HG02610 (cell line): ENCODE results near the gene RIC3.
A peak's percentile ranks its signal among the peaks of the same experiment; 100 is the strongest.

Experiments
- ATAC-seq: cut with Tn5 transposase; IDR thresholded peaks from one replicate; pipeline ENCODE4 v1.9.1; 2021; ENCODE audit warnings: mild to moderate bottlenecking, moderate library complexity; ENCODE audit not compliant: unreplicated experiment

RIC3 gene

DNA sequence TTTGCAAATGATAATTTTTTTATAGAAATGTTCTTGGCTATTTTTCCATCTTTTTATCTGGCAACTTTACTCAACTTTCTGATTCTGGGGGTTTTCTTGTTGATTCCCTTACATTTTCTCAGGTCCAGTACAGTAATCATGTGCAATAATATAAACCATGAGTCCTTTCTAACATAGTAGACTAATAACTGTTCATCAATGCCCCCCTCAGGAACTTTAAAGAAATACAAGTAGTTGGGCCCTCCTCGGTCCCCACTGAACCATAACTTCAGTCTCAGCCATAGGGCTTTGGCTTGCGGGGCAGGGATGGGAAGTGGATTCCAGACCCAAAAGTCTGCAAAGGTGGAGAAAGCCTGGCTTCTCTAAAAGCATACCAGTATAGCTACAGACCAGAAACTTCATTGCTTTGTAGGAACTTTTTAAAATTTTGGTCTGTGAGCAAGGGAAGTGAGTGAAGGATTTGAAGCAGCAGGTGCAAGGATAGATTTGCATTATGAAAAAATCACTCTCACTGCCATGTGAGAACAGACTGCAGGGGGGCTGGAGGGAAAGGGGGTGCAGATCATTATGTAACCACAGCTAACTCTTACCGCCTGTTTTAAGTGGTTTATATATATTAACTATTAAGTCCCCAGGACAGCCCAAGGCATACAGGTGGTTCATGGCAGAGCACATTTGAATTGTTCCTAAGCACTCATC is 98.3 kb downstream of the RIC3 start:
- peak; percentile 55 for ATAC-seq

DNA sequence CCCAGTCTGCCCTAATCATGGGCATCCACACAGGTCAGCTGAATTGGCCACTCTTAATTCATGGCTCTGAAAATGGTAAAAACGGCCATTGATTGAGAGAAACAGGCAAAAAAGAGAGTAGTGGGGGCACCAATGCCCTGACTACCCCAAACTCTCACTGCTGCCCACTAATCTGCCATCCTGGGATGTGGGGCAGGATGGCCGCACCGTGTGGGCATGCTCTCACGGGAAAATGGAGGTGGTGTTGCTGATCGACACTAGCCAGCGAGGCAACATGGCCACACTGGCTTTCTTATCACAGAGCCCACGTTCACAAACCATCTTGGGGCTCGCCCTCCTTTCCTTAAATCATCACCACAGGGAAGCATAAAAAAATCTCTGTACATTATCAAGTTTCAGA is 99.1 kb downstream of the RIC3 start:
- no peak for ATAC-seq

DNA sequence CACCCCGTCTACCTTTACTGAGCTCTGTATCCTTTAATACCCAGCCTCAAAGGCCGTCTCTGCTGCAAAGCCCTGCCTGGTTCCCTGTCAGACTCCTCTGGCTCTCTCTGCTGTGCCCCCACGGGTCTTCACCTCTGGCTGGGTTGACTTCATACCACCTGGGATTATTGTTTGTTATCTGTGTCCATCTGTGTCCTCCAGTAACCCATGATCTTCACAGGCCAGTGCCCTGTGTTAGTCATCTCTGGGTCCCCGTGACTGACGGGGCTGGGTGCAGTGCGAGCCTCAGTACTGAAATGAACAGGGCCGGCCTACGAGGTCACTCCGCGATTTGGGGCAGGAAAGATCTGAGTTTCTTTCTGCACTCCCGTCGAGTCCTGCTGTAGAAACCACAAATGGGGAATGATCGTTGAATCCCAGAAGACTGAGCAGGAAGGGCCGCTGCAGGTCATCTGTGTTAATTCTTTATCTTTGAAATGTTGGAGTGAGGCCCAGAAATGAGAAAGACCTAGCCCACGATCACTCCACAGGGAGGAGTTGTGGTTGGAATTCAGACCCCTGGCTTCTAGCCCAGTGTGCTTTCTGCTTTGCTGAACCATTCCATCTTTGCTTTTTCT is 100.1 kb downstream of the RIC3 start:
- no peak for ATAC-seq

DNA sequence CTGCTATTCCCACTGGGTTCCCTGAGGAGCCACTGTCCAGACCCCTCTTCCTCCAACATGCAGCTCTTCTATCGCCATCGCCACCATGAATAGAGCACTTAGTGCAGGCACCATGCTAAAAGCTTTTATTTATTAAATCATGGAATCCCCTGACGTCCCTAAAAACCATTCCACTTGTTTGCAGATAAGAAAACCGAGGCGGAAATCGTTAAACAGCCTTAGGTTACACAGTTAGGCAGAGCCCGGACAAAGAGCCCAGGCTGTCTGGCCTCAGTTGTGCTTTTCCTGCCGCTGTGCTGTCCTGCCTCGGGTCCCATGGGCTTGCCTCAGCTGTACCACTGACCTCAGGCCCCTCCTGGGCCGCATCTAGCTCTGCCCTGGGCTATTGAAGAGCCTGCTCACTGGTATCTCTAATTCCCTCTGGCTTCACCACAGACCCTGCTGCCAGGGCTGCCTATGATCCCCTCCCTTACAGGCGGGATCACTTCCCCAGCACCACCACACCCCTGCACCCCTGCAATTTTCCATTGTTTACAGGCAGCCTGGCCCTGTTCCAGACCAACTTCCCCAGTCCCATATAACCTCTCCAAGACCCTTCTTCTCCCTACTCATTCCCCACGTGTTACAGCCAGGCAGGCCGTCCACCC is 100.8 kb downstream of the RIC3 start:
- no peak for ATAC-seq

DNA sequence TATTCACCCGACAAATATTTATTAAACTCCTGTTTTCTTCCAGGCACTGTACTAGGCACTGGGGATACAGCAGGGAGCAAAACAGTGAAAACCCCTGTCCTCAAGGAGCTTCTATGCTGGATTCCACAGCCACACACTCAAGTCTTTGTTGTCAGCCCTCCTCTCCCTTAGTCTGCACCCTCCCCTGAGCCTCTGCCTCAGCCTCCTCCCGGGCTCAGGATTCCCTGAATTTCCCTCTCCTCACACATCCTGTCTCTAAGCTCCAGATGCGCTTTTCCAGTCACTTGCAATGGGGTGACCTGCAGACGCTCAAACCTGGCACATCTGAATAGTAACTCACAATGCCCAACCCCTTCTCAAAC is 101.3 kb downstream of the RIC3 start:
- no peak for ATAC-seq

DNA sequence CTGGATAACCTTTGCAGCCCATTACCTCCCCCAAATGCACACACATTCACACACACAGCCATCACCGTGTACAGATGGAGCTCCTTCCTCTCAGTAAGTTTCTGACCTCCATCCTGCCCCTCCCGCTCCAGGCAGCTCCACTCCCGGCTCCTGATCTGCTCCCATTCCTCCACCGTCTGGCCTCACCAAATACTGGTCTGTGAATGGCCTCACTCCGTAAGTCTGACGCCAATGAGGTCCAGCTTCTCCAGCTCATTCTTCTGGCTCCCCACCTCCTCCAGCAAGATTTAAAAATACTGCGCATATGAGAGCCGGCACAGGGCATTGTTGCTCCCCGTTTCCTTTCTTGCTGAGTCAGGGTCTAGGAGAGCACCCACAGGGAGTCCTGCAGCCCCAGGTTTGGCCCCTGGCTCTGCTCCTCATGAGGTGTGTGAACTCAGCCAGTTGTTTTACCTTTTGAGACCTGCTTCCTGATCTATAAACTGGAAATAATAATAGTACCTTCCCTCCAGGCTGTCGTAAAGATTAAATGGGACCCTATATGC is 101.8 kb downstream of the RIC3 start:
- no peak for ATAC-seq

DNA sequence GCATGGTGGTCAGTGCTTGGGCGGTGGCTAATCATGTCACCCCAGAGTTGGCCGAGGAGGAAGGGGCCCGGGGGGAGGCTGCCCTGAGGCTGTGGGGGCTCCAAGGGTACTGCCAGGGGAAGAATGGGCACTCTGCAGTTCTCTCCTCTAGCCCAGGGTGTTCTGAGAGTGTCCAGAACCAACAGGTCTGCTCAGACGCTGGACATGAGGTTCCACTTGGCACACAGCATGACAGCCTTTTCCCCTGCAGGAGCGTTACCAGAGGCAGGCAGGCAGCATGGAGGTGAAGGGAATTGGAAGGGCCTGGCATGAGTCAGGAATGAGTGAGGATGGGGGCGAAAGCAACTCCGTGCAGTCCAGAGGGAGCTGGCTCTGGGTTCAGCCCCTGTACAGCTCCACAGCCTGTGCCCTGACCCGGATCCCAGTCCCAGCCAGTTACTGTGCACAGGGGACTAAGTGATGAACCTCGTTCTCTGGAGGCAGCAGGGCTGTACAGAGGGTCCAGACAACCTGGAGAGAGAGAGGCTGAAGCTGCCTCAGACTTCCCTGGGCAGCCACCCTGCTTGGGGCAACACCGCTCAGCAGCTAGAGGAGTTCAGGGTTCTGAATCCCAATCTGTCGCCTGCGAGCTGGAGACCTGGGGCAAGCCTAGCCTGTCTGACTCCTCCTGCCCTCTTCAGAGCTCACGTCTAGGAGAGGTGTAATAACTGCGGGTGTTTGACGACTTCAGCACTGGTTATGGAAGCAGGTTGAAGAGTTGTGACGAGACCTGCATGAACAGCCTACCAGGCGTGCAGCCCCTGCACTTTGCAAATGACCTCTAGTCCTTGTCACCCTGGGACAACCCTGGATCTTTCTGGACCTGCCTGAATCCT is 102.6 kb downstream of the RIC3 start:
- no peak for ATAC-seq

DNA sequence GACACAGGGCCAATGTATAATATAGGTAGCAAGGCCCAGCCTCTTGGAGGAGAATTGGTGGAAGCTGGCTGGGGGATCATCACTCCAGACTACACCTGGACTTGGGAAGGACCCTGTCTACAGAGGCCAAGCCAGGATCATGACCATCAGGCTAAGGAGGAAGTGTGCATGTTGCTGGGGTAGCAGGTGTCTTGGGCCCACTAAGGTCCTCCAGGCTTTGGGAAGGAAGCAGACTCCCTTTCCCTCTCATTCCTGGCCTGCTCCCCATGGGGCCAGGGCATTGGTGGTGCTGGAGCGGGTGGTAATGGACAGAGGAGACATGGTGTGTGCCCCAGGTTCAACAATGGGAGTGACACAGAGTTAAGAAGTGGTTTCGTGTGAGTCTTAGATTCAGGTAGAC is 103.8 kb downstream of the RIC3 start:
- no peak for ATAC-seq

DNA sequence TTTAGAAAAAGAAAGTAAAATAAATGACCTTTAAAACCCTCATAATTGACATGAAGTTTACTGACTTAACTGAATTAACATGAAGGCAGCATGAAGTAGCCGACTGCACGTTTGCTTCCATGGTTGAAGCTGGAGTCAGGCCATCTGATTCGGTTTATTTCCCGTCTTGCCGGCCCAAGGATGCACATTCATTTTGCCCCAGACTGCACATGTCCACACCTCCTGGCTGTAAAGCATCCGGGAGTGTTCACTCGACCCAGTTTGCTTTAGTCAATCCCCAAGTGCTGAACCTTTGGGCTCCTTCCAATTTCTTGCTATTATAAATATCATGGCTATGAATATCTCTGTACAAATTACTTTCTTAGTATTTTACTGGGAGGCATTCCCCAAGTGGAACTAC is 105.5 kb downstream of the RIC3 start:
- no peak for ATAC-seq

DNA sequence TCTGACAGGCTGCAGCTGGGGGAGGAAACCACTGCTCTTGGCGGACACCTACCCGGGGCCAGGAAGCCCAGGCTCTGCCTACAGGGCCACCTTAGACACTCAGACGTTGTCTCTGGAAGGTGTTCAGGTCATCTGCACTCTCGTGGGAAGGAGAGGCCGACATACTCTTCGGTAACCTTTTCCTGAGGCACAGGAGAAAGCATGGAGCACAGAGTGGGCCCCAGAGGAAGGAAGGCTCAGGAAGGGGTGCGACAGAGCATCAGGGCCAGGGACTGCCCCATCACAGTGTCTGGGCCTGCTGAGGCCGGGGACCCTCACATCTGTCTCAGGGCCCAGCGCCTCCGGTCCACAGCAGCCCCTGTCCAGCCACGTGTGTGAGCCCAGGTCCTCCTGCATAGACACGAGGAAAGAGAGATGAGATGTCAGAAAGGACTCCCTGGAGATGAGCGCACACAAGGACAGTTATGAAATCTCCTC is 106.0 kb downstream of the RIC3 start:
- ATAC-seq, result no peak

DNA sequence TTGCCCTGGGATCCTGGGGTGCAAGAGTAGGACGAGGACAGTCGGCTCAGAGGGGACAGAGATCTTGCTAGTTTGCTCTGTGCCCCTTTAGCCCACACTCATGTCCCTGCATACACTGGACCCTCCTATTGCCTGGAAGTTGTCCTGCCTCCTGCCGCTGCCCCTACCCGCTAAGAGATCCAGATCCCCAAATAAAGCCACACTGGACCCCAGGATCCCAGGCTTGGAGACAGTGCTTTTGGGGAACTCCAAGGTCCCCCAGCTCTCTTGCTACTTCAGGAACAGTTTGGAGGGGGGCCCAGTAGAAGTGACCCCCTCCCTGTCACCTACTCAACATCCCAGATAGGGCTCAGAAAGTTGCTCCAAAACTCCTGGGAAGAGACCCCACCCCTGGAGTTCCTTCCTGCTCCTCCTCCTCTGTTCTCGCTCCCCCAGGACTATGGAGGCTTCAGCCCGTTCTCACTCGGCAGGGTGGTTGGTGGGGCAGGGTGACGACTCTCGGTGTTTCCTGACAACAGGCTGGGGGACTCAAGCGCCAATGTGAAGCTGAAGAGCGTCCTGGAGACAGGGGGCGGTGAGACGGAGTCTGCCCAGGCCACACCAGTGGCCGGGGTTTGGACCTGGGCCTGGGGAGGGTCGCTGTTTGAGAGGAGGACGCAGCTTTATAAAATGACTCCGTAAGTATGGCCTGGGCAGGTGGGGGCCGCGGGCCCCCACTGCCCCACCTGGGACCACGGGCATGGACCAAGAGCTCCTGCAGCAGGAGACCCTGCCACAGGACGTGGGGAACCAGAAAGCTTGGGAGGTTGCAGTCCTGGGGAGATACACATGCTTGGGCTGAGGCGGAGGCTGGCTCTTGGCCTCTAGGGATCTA is 107.0 kb downstream of the RIC3 start:
- no peak for ATAC-seq

DNA sequence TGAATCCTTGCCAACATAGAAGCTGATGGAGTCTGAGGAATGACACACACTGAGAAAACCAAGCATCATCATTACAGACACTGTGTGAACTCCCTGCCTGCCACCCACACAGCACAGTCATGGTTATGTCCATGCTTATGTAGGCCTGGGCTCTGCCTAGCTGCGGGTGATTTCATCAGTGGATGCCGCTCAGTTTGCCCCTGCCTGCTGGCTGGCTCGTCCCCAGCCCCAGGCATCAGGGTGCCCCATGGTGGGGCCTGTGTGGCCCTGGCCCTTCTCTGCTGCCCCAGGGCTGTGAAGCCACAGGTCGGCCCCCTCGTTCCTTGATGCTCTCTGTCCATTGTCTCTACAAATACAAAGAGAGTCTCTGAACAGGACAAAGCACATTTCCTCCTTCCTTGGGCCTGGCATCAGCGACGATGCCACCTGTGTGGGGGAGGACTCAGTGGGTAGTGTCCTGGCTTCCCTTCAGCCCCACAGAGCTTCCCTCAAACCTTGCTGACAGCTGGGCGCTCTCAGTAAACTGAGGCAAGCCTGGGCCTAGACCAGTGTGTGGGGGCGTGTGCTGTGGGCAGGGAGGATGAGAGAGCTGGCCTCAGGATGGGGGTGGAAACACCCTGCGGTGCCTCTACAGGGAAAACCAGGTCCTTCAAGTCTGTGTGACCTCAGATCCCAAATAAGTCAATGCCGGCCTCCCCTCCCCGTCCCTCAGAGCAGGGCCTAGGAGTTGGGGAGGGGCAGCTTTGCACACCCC is 107.8 kb downstream of the RIC3 start:
- no peak for ATAC-seq

DNA sequence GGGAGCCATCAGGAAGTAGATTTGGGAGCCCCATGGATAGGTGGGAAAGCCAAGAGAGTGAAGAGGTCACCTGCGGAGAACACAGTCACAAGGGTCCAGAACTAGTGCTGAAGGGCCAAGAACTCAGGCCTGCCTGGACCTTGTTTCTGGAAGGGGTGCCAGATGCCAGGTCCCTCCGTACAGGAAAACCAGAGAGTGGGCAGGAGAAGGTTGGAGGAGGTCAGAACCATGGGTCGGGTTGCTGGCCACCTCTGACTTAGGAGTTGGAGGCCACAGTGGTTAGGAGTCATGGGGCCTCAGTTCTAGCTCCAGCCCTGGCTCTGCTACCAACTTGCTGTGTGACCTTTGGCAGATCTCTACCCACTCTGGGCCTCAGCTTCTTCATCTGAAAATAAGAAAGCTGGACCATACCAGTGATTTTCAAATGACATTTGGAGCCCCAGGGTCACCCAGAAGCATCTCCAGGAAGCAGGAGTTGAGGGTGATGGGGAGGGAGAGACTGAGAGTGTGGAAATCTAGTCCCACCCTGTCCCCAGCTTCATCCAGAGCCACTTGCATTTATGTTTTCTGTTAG is 108.6 kb downstream of the RIC3 start:
- no peak for ATAC-seq

DNA sequence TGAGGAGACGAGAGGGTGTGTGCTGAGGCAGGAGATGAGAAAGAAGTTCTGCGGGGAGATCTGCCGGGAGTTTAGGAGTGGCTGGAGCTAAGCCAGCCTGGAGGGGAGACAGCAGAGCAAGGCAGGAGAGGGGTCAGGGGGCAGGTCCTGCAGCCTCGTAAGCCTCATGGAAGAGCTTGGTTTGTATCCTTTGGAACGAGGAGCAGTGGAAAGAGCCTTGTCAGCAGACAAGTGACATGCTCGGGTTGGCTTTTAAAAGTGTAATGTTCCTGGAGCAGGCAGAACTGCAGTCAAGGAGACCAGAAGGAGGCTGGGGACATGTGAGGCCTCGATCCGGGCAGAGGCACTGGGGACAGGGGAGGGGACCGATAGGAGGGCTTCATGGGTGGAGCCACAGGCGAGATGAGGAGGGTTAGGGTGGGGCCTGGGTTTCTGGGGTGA is 109.2 kb downstream of the RIC3 start:
- ATAC-seq, result no peak

DNA sequence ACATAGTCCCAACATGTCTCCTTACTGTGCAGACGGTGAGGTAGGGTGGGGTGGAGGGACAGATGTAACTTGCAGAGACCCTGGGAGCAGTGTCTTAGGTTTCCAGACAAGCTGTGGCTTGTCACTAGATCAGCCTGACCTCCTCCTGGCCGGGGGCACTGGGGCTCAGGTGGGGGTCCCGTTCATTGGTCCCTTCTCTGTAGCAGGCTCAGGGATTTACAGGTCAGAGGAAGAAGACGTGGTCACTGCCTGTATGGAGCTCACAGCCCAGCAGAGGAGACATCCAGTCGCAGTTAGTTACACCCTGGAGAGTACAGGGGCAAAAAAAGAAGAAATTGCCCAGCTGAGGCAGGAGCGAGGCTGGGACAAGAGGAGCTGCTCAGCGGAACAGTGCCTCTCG is 109.8 kb downstream of the RIC3 start:
- ATAC-seq, result no peak

DNA sequence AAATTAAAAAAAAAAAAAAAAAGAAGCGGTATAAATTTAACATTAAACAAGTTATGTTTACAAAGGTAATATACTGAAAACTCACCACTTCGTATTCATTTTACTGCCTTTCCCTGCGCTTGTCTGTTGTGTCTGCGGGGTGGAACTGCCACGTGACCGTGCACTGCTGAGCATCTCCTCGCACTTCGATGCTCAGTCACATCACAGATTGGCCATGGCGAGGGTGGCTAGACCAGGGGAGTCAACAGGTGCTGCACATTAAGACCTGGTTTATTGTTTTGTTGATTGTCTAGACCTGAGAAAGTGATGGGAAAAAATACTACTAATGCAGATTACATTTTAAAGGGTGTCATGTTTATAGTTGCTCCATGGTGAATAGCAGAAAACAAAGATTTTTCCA is 110.6 kb downstream of the RIC3 start:
- ATAC-seq, result no peak

DNA sequence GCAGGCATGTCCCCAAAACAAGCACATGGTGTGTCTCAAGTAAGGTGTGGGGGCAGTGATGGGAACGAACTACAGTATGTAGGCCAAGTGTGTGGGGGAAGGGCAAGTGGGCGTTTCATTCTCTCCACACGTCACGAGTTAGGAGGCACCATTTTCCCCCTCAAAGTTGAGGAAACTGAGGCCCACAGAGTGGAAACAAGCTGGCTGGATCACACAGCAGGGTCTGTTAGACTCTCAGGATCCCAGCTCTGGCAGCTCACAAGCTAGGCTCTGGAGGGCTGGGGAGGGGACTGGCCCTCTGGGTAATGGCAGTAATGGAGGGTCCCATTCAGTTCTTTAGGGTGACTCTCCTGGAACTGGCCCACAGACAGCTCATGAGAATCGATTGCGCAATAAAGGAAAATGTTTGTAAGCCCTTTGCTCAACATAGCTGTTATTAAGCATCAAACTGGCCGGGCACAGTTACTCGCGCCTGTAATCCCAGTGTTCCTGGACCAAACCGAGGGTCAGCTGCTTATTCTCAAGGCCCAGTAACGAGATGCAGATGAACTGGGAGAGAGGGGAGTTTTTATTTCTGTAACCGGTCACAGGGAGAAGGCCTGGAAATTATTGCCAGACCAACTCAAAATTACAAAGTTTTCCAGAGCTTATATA is 111.9 kb downstream of the RIC3 start:
- ATAC-seq, result no peak
